Posterior cingulate gyrus (tissue), 11 donors: Measurements from ENCODE around the gene SSTR1.

ENCODE experiments used
- DNase-seq, 10 donors: peaks; one replicate each; pipeline versions ENCODE4 v3.0.0 to v3.0.0-alpha.2; 2020 to 2021; ENCODE audit warnings: mixed read lengths in 3 of 10
- intact Hi-C: fragments of 100-400 bp; cut with DNase I; formaldehyde crosslinking; loops from one replicate; pipeline ENCODE4 v1.15.1; 2023

The SSTR1 gene

GRCh38 chr14:38201137-38201828, 6.4 kb upstream of the SSTR1 start:
- intact Hi-C loops = loop anchor here (10.0 kb wide), 1 partner anchor 296 kb away; no protein-coding TSS in a partner anchor
- DNase-seq = no peak

GRCh38 chr14:38202444-38203191, 5.1 kb upstream of the SSTR1 start:
- no peak for DNase-seq
- intact Hi-C loops = loop anchor here (10.0 kb wide), 1 partner anchor 298 kb away; no protein-coding TSS in a partner anchor

GRCh38 chr14:38203929-38204718, 3.6 kb upstream of the SSTR1 start:
- no peak for DNase-seq
- intact Hi-C loops = loop anchor here (10.0 kb wide), 1 partner anchor 299 kb away; no protein-coding TSS in a partner anchor

- intact Hi-C loops = loop anchor here (10.0 kb wide), 1 partner anchor 300 kb away; no protein-coding TSS in a partner anchor
Observed at GRCh38 chr14:38204719-38205115, 3.0 kb upstream of the SSTR1 start.

GRCh38 chr14:38205119-38205813, 2.4 kb upstream of the SSTR1 start:
- DNase-seq = no peak
- intact Hi-C loops = loop anchor here (10.0 kb wide), 1 partner anchor 300 kb away; no protein-coding TSS in a partner anchor

More at GRCh38 chr14:38204719-38205115, 3.0 kb upstream of the SSTR1 start:
- DNase-seq = no peak

GRCh38 chr14:38205949-38206665, 1.6 kb upstream of the SSTR1 start:
- intact Hi-C loops = loop anchor here (10.0 kb wide), 1 partner anchor 301 kb away; no protein-coding TSS in a partner anchor
- no peak for DNase-seq

GRCh38 chr14:38206689-38207376, 871 bp upstream of the SSTR1 start:
- intact Hi-C loops = loop anchor here (10.0 kb wide), 1 partner anchor 302 kb away; no protein-coding TSS in a partner anchor
- DNase-seq = no peak

- no peak for DNase-seq
- intact Hi-C loops = loop anchor here (10.0 kb wide), 1 partner anchor 303 kb away; no protein-coding TSS in a partner anchor
Observed at GRCh38 chr14:38207377-38207735, 348 bp upstream of the SSTR1 start.

- peak in 7 of 10 donors; percentile 29 to 92 (median 40) for DNase-seq
Observed at GRCh38 chr14:38208618-38209562, 1.2 kb downstream of the SSTR1 start.

GRCh38 chr14:38209572-38210557, 2.2 kb downstream of the SSTR1 start:
- intact Hi-C loops = loop anchor here (10.0 kb wide), 1 partner anchor 305 kb away; no protein-coding TSS in a partner anchor
- peak in 5 of 10 donors; percentile 8 to 86 (median 76) for DNase-seq

More at GRCh38 chr14:38208618-38209562, 1.2 kb downstream of the SSTR1 start:
- intact Hi-C loops = loop anchor here (10.0 kb wide), 1 partner anchor 304 kb away; no protein-coding TSS in a partner anchor

GRCh38 chr14:38210587-38211216, 3.0 kb downstream of the SSTR1 start:
- peak in 4 of 10 donors; percentile 19 to 88 (median 71) for DNase-seq
- intact Hi-C loops = no loop called here

- intact Hi-C loops = no loop called here
- peak in 3 of 10 donors; percentile 53 to 80 (median 73) for DNase-seq
Observed at GRCh38 chr14:38211255-38211735, 3.6 kb downstream of the SSTR1 start.

- intact Hi-C loops = no loop called here
- DNase-seq = no peak
Observed at GRCh38 chr14:38212111-38212510, 4.4 kb downstream of the SSTR1 start.

GRCh38 chr14:38213001-38213400, 5.3 kb downstream of the SSTR1 start:
- intact Hi-C loops = no loop called here
- no peak for DNase-seq

GRCh38 chr14:38217553-38217952, 9.8 kb downstream of the SSTR1 start:
- no peak for DNase-seq
- intact Hi-C loops = no loop called here
